NT2/D1 (cell line): ENCODE results near the gene OR5B21.

ENCODE experiments used
- SUZ12 ChIP-seq: IDR thresholded peaks from 2 replicates; pipeline ENCODE4 v1.6.1; 2011; ENCODE audit not compliant: insufficient read length, insufficient read depth; ENCODE audit errors: extremely low read depth
- YY1 ChIP-seq: IDR thresholded peaks from 2 replicates; pipeline ENCODE4 v1.6.1; 2011; ENCODE audit not compliant: insufficient read length, insufficient read depth
- ZNF274 ChIP-seq: IDR thresholded peaks from 2 replicates; pipeline ENCODE4 v1.6.1; 2011; ENCODE audit warnings: mild to moderate bottlenecking, low read depth, low read length

DNA sequence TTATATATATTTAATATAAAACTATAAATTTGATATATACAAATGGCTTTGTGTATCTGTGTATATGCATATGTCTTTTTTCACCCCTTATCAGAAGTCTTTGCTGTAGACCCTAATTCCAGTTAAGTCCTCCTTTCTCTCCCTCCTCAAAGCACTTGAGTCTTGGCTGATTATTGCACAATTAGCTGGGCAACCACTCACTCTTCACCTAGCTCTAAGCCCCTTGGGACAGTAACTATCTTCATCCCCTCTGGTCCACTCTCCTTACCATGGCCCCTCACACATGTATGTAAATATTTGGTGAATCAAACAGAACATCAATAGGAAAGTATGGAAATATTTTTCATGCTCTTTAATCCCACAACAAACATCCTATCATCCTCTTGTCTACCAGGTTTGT is 909 bp upstream of the OR5B21 start:
- TF ChIP-seq ZNF274 (no peak), SUZ12 (no peak), YY1 (no peak)
